ENCODE data around the gene COMMD1.
"Not testable (repeated sequence)": the region's sequence is repeated elsewhere in the genome, so short reads cannot be mapped to it uniquely, and the experiment has no call there.

The COMMD1 gene

GRCh38 chr2:61962095-61962984 lies 56.9 kb downstream of the COMMD1 start:
- DNase-seq (ENCODE audit: low read depth in 2 of 3, low spot score in 1 of 3) = no peak

DNA sequence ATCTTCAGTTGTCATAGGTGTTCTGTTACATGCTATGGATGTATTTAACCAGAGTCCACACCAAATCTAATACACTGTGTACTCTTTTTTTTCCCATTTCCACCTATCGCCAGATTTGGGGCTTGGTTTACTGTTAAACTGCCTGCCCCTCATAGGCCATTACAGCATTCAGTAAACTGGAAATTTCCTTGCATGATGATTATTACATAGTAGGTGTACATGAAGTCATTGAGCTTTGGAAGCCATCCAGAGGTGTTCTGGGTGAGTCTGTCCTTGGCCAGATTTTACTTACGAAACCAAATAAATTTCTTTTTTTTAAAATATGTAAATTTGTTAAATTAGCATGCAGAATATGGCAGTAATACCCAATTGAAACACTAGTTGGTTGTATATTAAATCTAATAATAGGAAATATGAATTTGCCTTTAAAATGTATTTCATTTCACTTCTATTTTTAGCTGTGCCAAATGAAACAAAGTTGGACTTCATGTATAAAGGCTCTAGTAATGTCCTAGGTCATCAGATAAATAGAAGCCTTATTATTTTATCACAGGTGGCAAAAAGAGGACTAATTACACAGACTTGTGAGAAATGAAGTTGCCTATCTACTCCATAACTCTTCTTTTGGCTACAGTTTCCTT lies 60.7 kb downstream of the COMMD1 start:
- DNase-seq (ENCODE audit: low read depth in 2 of 3, low spot score in 1 of 3) = no peak

GRCh38 chr2:61967262-61967661 lies 61.8 kb downstream of the COMMD1 start:
- DNase-seq (ENCODE audit: low read depth in 2 of 3, low spot score in 1 of 3) = no peak

DNA sequence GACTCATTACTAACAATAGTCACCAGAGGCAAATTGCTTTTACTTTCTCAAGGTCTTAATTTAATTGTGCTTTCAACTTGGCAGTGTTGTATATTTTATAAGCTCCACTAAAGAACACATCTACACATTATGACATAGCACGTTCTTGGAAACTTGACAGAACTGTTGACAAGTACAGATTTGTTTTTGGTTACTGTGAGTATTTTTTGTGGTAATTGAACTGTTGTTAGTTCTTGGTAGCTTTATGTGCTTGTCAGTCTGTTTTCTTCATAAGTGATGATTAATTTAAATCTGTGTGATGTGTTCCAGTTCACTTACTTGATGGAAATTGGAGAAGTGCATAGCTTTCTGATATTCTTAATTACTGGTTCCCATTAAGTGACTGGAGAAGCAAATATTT lies 63.9 kb downstream of the COMMD1 start:
- no peak for DNase-seq (ENCODE audit: low read depth in 2 of 3, low spot score in 1 of 3)

- no peak for DNase-seq (ENCODE audit: low read depth in 2 of 3, low spot score in 1 of 3)
These were observed 65.5 kb downstream of the COMMD1 start for GRCh38 chr2:61970807-61971556.

GRCh38 chr2:61978522-61978921 lies 73.0 kb downstream of the COMMD1 start:
- no peak for DNase-seq (ENCODE audit: low read depth in 2 of 3, low spot score in 1 of 3)

DNA sequence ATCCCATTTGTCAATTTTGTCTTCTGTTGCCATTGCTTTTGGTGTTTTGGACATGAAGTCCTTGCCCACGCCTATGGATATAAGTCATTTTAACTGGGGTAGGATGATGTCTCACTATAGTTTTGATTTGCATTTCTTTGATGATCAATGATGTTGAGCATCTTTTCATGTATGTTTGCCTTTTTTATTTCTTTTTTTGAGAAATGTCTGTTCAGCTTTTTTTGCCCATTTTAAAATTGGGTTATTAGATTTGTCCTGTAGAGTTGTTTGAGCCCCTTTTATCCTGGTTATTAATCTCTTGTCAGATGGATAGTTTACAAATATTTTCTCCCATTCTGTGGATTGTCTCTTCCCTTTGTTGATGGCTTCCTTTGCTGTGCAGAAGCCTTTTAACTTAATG lies 75.3 kb downstream of the COMMD1 start:
- DNase-seq (ENCODE audit: low read depth in 2 of 3, low spot score in 1 of 3) = no peak

GRCh38 chr2:61984682-61985081 lies 79.2 kb downstream of the COMMD1 start:
- no peak for DNase-seq (ENCODE audit: low read depth in 2 of 3, low spot score in 1 of 3)

DNA sequence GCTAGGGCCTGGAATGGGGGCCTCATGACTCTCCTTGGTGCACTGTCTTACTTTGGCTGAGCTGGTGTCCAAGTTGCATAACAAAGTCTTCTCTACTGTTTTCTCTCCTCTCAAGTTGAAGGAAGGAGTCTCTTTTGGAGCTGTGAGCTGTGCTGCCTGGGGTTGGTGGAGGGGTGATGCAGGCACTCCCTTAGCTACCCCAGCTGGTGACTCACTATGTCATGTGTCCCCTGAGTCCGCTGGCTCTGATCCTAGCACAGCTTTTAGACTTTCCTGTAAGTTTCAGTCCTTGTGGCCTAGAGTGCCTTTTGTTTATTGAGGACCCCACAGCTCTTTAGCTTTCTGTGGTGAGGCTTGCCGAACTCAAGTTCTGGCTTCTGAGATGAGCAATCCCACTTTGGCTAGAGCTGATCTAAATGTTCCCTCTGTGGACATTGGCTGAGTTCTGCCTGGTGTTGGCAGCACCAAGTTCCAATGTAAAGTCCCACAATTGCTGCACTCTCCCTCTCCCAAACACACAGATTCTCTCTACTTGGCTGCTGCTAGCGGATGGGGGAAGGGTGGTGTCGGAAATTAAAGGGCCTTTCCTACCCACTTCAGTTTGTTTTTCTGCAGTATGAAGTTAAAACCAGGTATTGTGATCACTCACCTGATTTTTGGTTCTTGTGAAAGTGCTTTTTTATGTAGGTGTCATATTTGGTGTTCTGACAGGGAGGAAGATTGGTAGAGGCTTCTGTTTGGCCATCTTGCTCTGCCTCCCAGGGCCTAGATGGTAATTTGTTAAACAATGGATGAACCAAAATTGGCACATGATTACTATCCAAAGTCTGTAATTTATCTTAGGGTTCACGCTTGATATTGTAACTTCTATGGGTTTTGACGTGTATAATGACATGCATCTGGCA lies 83.2 kb downstream of the COMMD1 start:
- DNase-seq (ENCODE audit: low read depth in 2 of 3, low spot score in 1 of 3) = no peak

GRCh38 chr2:61993422-61994024 lies 88.0 kb downstream of the COMMD1 start:
- no peak for DNase-seq (ENCODE audit: low read depth in 2 of 3, low spot score in 1 of 3)

DNA sequence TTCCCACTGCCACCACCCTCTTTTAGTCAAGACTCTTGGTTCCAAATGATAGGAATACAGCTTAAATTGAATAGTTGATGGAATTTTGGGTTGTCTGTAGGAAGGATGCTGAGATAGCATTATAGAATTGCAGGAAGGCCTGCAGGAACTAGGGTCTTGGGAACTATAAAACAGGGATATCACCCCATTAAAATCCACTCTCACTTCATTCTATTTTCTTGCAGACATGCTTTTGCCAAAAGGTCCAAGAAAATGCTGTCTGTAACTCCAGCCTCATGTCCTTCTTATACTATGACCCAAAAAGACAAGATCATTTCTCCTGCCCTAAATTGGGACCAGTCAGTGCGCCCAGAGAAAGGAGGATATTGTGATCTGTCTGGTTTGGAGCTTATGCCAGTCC lies 89.1 kb downstream of the COMMD1 start:
- DNase-seq (ENCODE audit: low read depth in 2 of 3, low spot score in 1 of 3) = no peak

- DNase-seq (ENCODE audit: low read depth in 2 of 3, low spot score in 1 of 3) = no peak
These were observed 89.6 kb downstream of the COMMD1 start for GRCh38 chr2:61995065-61995464.

GRCh38 chr2:61995515-61995914 lies 90.0 kb downstream of the COMMD1 start:
- DNase-seq (ENCODE audit: low read depth in 2 of 3, low spot score in 1 of 3) = no peak

DNA sequence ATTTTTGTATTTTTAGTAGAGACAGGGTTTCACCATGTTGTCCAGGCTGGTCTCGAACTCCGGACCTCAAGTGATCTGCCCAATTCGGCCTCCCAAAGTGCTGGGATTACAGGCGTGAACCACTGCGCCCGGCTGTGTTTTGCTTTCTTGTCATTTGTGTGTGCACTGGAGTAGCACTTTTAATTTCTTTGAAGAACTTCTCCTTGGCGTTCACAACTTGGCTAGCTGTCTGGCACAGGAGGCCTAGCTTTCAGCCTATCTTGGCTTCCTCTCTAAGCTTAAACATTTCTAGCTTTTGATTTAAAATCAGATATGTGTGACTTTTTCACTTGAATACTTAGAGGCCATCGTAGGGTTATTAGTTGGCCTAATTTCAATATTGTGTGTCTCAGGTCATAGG lies 93.0 kb downstream of the COMMD1 start:
- no peak for DNase-seq (ENCODE audit: low read depth in 2 of 3, low spot score in 1 of 3)

DNA sequence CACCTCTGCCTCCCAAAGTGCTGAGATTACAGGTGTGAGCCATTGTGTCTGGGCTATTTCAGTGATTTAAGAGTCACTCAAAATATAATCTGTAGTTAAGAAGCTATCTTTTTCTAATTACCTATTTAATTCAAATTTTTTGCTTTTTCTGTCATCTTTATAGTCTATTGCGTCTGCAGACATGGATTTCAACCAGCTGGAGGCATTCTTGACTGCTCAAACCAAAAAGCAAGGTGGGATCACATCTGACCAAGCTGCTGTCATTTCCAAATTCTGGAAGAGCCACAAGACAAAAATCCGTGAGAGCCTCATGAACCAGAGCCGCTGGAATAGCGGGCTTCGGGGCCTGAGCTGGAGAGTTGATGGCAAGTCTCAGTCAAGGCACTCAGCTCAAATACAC lies 95.1 kb downstream of the COMMD1 start:
- no peak for DNase-seq (ENCODE audit: low read depth in 2 of 3, low spot score in 1 of 3)

GRCh38 chr2:62001431-62001830 lies 96.0 kb downstream of the COMMD1 start:
- no peak for DNase-seq (ENCODE audit: low read depth in 2 of 3, low spot score in 1 of 3)

- DNase-seq (ENCODE audit: low read depth in 2 of 3, low spot score in 1 of 3) = not testable (repeated sequence)
These were observed 99.0 kb downstream of the COMMD1 start for GRCh38 chr2:62004428-62004827.

DNA sequence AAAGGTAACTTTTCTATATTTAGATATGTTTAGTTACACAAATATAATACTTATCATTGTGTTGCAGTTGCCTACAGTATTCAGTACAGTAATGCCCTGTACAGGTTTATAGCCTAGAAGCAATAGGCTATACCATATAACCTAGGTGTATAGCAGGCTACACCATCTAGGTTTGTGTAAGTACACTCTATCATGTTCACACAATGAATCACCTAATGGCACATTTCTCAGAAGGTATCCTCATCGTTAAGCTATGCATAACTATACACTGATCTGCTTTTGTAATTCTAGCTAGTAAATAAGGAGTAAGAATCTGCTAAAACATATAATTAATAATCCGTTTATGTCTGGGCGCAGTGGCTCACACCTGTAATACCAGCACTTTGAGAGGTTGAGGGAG lies 102.1 kb downstream of the COMMD1 start:
- DNase-seq (ENCODE audit: low read depth in 2 of 3, low spot score in 1 of 3) = no peak

DNA sequence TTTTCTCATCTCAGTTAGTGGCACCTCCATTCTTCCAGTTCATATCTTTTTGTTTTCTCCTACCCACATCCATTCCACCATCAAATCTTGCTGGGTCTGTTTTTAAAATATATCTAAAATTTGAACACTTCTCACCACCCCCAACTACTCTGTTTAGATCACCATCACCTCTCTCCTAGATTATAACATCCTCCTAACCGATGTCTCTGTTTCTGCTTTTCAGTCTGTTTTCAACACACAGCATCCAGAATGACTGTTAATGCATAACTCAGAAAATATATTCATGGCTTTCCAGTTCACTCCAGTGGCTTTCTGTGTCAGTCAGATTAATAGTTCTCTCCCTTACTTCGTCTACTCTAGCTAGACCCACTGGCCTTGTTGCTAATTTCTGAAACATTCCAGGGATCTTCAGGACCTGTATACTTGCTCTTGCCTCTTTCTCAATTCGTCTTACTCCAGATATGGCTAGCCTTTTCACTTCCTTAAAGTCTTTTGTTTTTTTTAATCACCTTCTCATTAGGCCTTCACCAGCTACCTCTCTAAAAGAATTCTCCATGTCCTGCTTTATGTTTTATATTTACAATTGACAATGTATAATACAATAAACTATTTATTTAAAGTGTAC lies 105.3 kb downstream of the COMMD1 start:
- DNase-seq (ENCODE audit: low read depth in 2 of 3, low spot score in 1 of 3) = no peak

- DNase-seq (ENCODE audit: low read depth in 2 of 3, low spot score in 1 of 3) = no peak
These were observed 108.2 kb downstream of the COMMD1 start for GRCh38 chr2:62013641-62014040.
